DND-41 (cell line): ENCODE measurements around the gene ATAD2B.

Experiments
- ATAC-seq: fragments of 200-7000 bp; cut with Tn5 transposase; 3 replicates; pipeline ENCODE4 v1.9.1; 2021; ENCODE audit warnings: low read depth; ENCODE audit not compliant: insufficient read depth
- DNase-seq: peaks from one replicate; pipeline ENCODE4 v3.0.0-alpha.2; 2020
- H2AFZ ChIP-seq: 2 replicates; pipeline ENCODE4 v1.6.0; 2012; ENCODE audit warnings: low read depth, low read length
- H3K27ac ChIP-seq: 2 replicates; pipeline ENCODE4 v1.5.1; 2012; ENCODE audit warnings: low read length, inconsistent platforms
- H3K27me3 ChIP-seq: fragments of 200-600 bp; sonication (generic); 2 replicates; pipeline ENCODE4 v1.6.0; 2012; ENCODE audit warnings: low read length, mild to moderate bottlenecking, inconsistent platforms; ENCODE audit not compliant: insufficient read depth, poor library complexity
- H3K36me3 ChIP-seq: 2 replicates; pipeline ENCODE4 v1.5.1; 2012; ENCODE audit warnings: low read length, inconsistent platforms; ENCODE audit not compliant: insufficient read depth
- H3K4me1 ChIP-seq: 2 replicates; pipeline ENCODE4 v1.5.1; 2012; ENCODE audit warnings: mild to moderate bottlenecking, low read length; ENCODE audit not compliant: insufficient read depth
- H3K4me2 ChIP-seq: 2 replicates; pipeline ENCODE4 v1.6.0; 2012; ENCODE audit warnings: mild to moderate bottlenecking, moderate library complexity, low read length, inconsistent platforms; ENCODE audit not compliant: insufficient read depth
- H3K4me3 ChIP-seq, 2 experiments: fragments of 200-600 bp in 1 of 2; shearing (Covaris generic) in 1 of 2; 2 replicates each; pipeline ENCODE4 v1.5.1; 2012 to 2016; ENCODE audit warnings: inconsistent platforms in 2 of 2, low read length in 2 of 2, mild to moderate bottlenecking in 2 of 2, low read depth in 1 of 2, moderate library complexity in 1 of 2
- H3K79me2 ChIP-seq: 2 replicates; pipeline ENCODE4 v1.6.0; 2012; ENCODE audit warnings: low read length, inconsistent platforms; ENCODE audit not compliant: insufficient read depth
- H3K9ac ChIP-seq: 2 replicates; pipeline ENCODE4 v1.6.0; 2012; ENCODE audit warnings: low read depth, mild to moderate bottlenecking, inconsistent platforms, low read length, moderate library complexity
- H3K9me3 ChIP-seq: 2 replicates; pipeline ENCODE4 v1.5.1; 2012; ENCODE audit warnings: low read length, moderate library complexity, mild to moderate bottlenecking, inconsistent platforms; ENCODE audit not compliant: insufficient read depth, severe bottlenecking
- H4K20me1 ChIP-seq: 2 replicates; pipeline ENCODE4 v1.6.0; 2012; ENCODE audit warnings: low read length; ENCODE audit not compliant: insufficient read depth
- CTCF ChIP-seq: IDR thresholded peaks from 2 replicates; pipeline ENCODE4 v1.5.1; 2012; ENCODE audit warnings: borderline replicate concordance, low read length, moderate library complexity, mild to moderate bottlenecking; ENCODE audit not compliant: poor library complexity, severe bottlenecking; ENCODE audit errors: extremely low read depth
- EZH2 ChIP-seq: IDR thresholded peaks from 3 replicates; pipeline ENCODE4 v1.6.1; 2012; ENCODE audit warnings: borderline replicate concordance, low read depth, mild to moderate bottlenecking, moderate library complexity, low read length, inconsistent platforms; ENCODE audit not compliant: severe bottlenecking

Gene ATAD2B

GRCh38 chr2:23806665-23807249 is 120.2 kb downstream of the ATAD2B start:
- no peaks in the 10 kb centered on the region for H3K27me3 ChIP-seq
- no peak for DNase-seq
- no peaks in the 10 kb centered on the region for H3K4me1 ChIP-seq
- H2AFZ ChIP-seq, result no peak overlapping the region
- H3K27ac ChIP-seq, result no peak overlapping the region
- no peak overlapping the region for H3K9ac ChIP-seq
- H3K4me2 ChIP-seq, result no peak overlapping the region
- no peaks in the 10 kb centered on the region for H4K20me1 ChIP-seq
- no peaks in the 10 kb centered on the region for H3K79me2 ChIP-seq
- no peak overlapping the region for H3K4me3 ChIP-seq
- H3K9me3 ChIP-seq, result no peaks in the 10 kb centered on the region
- H3K36me3 ChIP-seq, result peaks cover 18% of the 10 kb centered on the region; the same call in 1 of the 2 replicates
- no peak for TF ChIP-seq CTCF
- TF ChIP-seq EZH2, result no peak
- ATAC-seq, result no peak

- H3K27me3 ChIP-seq, result no peaks in the 10 kb centered on the region
- no peaks in the 10 kb centered on the region for H4K20me1 ChIP-seq
- no peak overlapping the region for H3K4me3 ChIP-seq
- H3K27ac ChIP-seq, result no peak overlapping the region
- peaks cover 18% of the 10 kb centered on the region; the same call in 1 of the 2 replicates for H3K36me3 ChIP-seq
- H3K9me3 ChIP-seq, result no peaks in the 10 kb centered on the region
- no peaks in the 10 kb centered on the region for H3K4me1 ChIP-seq
- no peak for ATAC-seq
- H3K9ac ChIP-seq, result no peak overlapping the region
- no peaks in the 10 kb centered on the region for H3K79me2 ChIP-seq
- no peak for DNase-seq
- H3K4me2 ChIP-seq, result no peak overlapping the region
- TF ChIP-seq CTCF (no peak), EZH2 (no peak)
- no peak overlapping the region for H2AFZ ChIP-seq
Measured at GRCh38 chr2:23806201-23806600, 120.7 kb downstream of the ATAD2B start.

- Histone ChIP-seq H3K4me2 (no peak overlapping the region), H3K4me1 (no peaks in the 10 kb centered on the region), H3K4me3 (no peak overlapping the region), H3K9me3 (no peaks in the 10 kb centered on the region), H3K9ac (no peak overlapping the region), H2AFZ (no peak overlapping the region), H3K79me2 (no peaks in the 10 kb centered on the region), H3K27ac (no peak overlapping the region), H3K36me3 (peaks cover 8% of the 10 kb centered on the region; the same call in 1 of the 2 replicates), H4K20me1 (no peaks in the 10 kb centered on the region), H3K27me3 (no peaks in the 10 kb centered on the region)
- TF ChIP-seq CTCF, result peak; percentile 44
- no peak for TF ChIP-seq EZH2
- DNase-seq, result peak; percentile 23
- peak; percentile 73 for ATAC-seq
Measured at GRCh38 chr2:23803965-23804542, 122.9 kb downstream of the ATAD2B start.
